HepG2 (cell line): ENCODE measurements around the gene CSMD2. TPM values are rescaled to one million over a fixed set of nuclear protein-coding genes. Genes with fewer than 3 reads are reported as not detected.

Experiments used
- ATF1 ChIP-seq: IDR thresholded peaks from 2 replicates; pipeline ENCODE4 v1.6.1; 2016; ENCODE audit warnings: mild to moderate bottlenecking, control low read depth
- NFAT5 ChIP-seq: sonication (generic); formaldehyde crosslinking; IDR thresholded peaks from 2 replicates; pipeline ENCODE4 v1.4.0; 2020; ENCODE audit warnings: missing genetic modification reagents
- PAF1 ChIP-seq: IDR thresholded peaks from 2 replicates; pipeline ENCODE4 v1.6.1; 2016; ENCODE audit warnings: missing genetic modification reagents, missing compliant biosample characterization
- SAFB2 ChIP-seq: sonication (generic); formaldehyde crosslinking; IDR thresholded peaks from 2 replicates; pipeline ENCODE4 v1.5.1; 2020; ENCODE audit warnings: missing genetic modification reagents, low read depth, mild to moderate bottlenecking, borderline replicate concordance
- TCF7L2 ChIP-seq: IDR thresholded peaks from 2 replicates; pipeline ENCODE4 v1.6.1; 2011; ENCODE audit warnings: mild to moderate bottlenecking, low read depth, low read length, moderate library complexity
- ZBTB38 ChIP-seq: sonication (generic); formaldehyde crosslinking; IDR thresholded peaks from 2 replicates; pipeline ENCODE4 v1.5.1; 2020; ENCODE audit warnings: mild to moderate bottlenecking, missing genetic modification reagents
- ZNF296 ChIP-seq: sonication (generic); formaldehyde crosslinking; conservative IDR thresholded peaks from 2 replicates; pipeline ENCODE4 v1.5.0; 2020; ENCODE audit warnings: mild to moderate bottlenecking, missing genetic modification reagents
- ZNF3 ChIP-seq: IDR thresholded peaks from 2 replicates; pipeline ENCODE4 v1.7.0; 2017; ENCODE audit warnings: inconsistent platforms
- ZNF569 ChIP-seq: sonication (generic); formaldehyde crosslinking; IDR thresholded peaks from 2 replicates; pipeline ENCODE4 v1.5.0; 2020; ENCODE audit warnings: mild to moderate bottlenecking, missing genetic modification reagents, moderate library complexity, borderline replicate concordance
- ZNF891 ChIP-seq: sonication (generic); formaldehyde crosslinking; IDR thresholded peaks from 2 replicates; pipeline ENCODE4 v1.5.0; 2020; ENCODE audit warnings: mild to moderate bottlenecking, missing genetic modification reagents
- polyA plus RNA-seq, 8 experiments: library from polyadenylated mRNA; depleted of rRNA in 3 of 8; stranded (reverse) in 7 of 8; unstranded in 1 of 8; fragments of >200 nt; fragmentation: Illumina TruSeq in 4 of 8; extraction: Trizol in 4 of 8; gene quantifications; 2 replicates each; pipeline versions ENCODE4 v1.2.1 to v1.2.3, GENCODE V29; 2011 to 2016; ENCODE audit warnings: low read depth in 4 of 8, missing spikeins in 1 of 8, mixed read lengths in 1 of 8; ENCODE audit not compliant: insufficient read depth in 1 of 8
- total RNA-seq, 5 experiments: library from RNA; depleted of rRNA; stranded (reverse); fragments of >200 nt; fragmentation: Illumina TruSeq; extraction: Trizol; gene quantifications; 2 replicates each; pipeline ENCODE4 v1.2.3, GENCODE V29; 2016; ENCODE audit warnings: low read depth in 1 of 5
- TF ChIP-seq, protein P1 (sequence below): sonication (generic); formaldehyde crosslinking; IDR thresholded peaks from 2 replicates; pipeline ENCODE4 v1.8.1; 2023; ENCODE audit warnings: mild to moderate bottlenecking, inconsistent platforms, moderate library complexity, missing genetic modification reagents, borderline replicate concordance

Gene CSMD2
- total and polyA plus RNA-seq, 2 of the 13 experiments (the other 11 are each of a cell fraction or from before 2014, with no cell fraction given): not detected

DNA sequence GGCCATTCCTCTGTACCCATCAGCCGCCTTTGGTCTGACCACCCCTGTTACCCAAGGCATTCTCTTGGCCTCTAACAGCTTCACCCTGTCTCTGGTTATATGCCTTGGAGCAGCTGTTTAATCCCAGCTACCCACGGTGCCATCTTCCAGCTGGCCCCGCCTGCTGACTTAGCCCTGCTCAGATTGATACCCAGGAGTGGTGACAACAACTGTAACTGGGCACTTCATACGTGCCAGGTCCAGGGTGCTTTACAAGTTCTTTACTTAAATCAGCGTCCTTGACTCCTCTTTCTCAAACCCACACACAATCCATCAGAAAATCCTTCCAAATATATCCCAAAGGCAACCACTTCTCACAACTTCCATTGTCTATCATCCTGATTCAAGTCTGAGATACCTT, 338.3 kb downstream of the CSMD2 start (continued):
- TF ChIP-seq SAFB2 (CRISPR knock-in tag): no peak
- TF ChIP-seq, protein P1, sequence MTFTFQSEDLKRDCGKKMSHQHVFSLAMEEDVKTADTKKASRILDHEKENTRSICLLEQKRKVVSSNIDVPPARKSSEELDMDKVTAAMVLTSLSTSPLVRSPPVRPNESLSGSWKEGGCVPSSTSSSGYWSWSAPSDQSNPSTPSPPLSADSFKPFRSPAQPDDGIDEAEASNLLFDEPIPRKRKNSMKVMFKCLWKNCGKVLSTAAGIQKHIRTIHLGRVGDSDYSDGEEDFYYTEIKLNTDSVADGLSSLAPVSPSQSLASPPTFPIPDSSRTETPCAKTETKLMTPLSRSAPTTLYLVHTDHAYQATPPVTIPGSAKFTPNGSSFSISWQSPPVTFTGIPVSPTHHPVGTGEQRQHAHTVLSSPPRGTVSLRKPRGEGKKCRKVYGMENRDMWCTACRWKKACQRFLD (CRISPR knock-in tag): no peak
- TF ChIP-seq ZNF3 (CRISPR knock-in tag): no peak
- no peak for TF ChIP-seq ATF1 (CRISPR knock-in tag)
- TF ChIP-seq PAF1 (CRISPR knock-in tag): no peak
- no peak for TF ChIP-seq ZNF569
- TF ChIP-seq TCF7L2: no peak
- no peak for TF ChIP-seq ZBTB38
- TF ChIP-seq NFAT5 (CRISPR knock-in tag): no peak
- TF ChIP-seq ZNF891 (CRISPR knock-in tag): no peak
- no peak for TF ChIP-seq ZNF296 (CRISPR knock-in tag)
